Upper lobe of left lung (tissue), 4 donors: Measurements from ENCODE around the gene HEXIM2.

Experiments
- CTCF ChIP-seq, 6 experiments: fragments of 450-650 bp in 4 of 6; fragments of 200-600 bp in 2 of 6; sonication (generic) in 2 of 6; IDR thresholded peaks; one replicate each; pipeline ENCODE4 v1.5.1; 2016 to 2019; ENCODE audit warnings: antibody characterized with exemption in 6 of 6
- EP300 ChIP-seq, 4 donors: sonication (generic); formaldehyde crosslinking; IDR thresholded peaks; one replicate each; pipeline ENCODE4 v1.5.1; 2017; ENCODE audit warnings: antibody characterized with exemption in 4 of 4, control low read depth in 2 of 4
- POLR2A ChIP-seq, 4 donors: fragments of 450-650 bp; IDR thresholded peaks; one replicate each; pipeline ENCODE4 v1.5.1; 2016 to 2017; ENCODE audit warnings: antibody characterized with exemption in 4 of 4, mild to moderate bottlenecking in 2 of 4
- POLR2AphosphoS5 ChIP-seq, 2 donors: sonication (generic); formaldehyde crosslinking; IDR thresholded peaks; one replicate each; pipeline ENCODE4 v1.5.1; 2017; ENCODE audit warnings: antibody characterized with exemption in 2 of 2

- TF ChIP-seq CTCF (IDR thresholded peaks at IDR 0.05) (no peak), EP300 (IDR thresholded peaks at IDR 0.05) (no peak), POLR2A (IDR thresholded peaks at IDR 0.05) (no peak), POLR2AphosphoS5 (IDR thresholded peaks at IDR 0.05) (no peak)
Observed at GRCh38 chr17:45170280-45170930, 8.7 kb downstream of the HEXIM2 start.
